Bronchial epithelial cell (primary cell): Measurements from ENCODE around the gene EYS. TPM values are rescaled to one million over a fixed set of nuclear protein-coding genes. Genes with fewer than 3 reads are reported as not detected.
"Not testable (repeated sequence)": the region's sequence is repeated elsewhere in the genome, so short reads cannot be mapped to it uniquely, and the experiment has no call there.

ENCODE experiments used
- DNase-seq: peaks from one replicate; pipeline ENCODE4 v3.0.0-alpha.2; 2010; ENCODE audit warnings: low read depth
- FAIRE-seq: peaks from 2 replicates; lab custom pipeline; 2011; peaks lifted over from hg19 to GRCh38; lab: Jason Lieb, UNC
- H3K27me3 ChIP-seq: 2 replicates; pipeline ENCODE4 v1.5.1; 2011; ENCODE audit warnings: low read length; ENCODE audit not compliant: control insufficient read depth, insufficient read depth
- H3K36me3 ChIP-seq: 2 replicates; pipeline ENCODE4 v1.5.1; 2011; ENCODE audit warnings: low read length; ENCODE audit not compliant: control insufficient read depth, insufficient read depth
- H3K4me3 ChIP-seq: 2 replicates; pipeline ENCODE4 v1.5.1; 2011; ENCODE audit warnings: mild to moderate bottlenecking, low read depth, low read length, control low read depth
- total RNA-seq: library from RNA; depleted of rRNA; stranded (reverse); fragments of >200 nt; gene quantifications from 2 replicates; pipeline ENCODE4 v1.2.1, GENCODE V29; 2014
- TF ChIP-seq, protein P1 (sequence below): IDR thresholded peaks from 2 replicates; pipeline ENCODE4 v1.5.1; 2011; ENCODE audit warnings: mild to moderate bottlenecking, moderate library complexity, low read length, control low read depth, inconsistent platforms; ENCODE audit not compliant: insufficient read depth, severe bottlenecking

Gene EYS
- total RNA-seq, 1 donor from 2014 or later = 0.53 TPM

DNA sequence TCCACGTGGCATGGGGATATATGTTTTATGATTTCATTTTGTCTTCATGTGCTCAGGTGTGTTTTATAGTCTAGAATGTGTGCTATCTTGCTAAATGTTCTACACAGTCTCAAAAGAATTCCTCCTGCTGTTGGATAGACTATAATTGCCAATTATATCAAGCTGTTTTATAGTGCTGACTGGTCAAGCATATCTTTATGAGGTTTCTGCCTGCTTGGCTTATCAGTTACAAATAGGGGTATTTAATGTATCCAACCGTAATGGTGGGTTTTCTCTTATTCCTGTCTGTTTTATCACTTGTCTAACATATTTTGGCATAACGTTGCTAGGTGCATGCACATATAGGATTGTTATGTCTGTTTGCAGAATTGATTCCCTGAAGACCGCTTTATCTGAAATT, 201.3 kb downstream of the EYS start:
- TF ChIP-seq, protein P1, sequence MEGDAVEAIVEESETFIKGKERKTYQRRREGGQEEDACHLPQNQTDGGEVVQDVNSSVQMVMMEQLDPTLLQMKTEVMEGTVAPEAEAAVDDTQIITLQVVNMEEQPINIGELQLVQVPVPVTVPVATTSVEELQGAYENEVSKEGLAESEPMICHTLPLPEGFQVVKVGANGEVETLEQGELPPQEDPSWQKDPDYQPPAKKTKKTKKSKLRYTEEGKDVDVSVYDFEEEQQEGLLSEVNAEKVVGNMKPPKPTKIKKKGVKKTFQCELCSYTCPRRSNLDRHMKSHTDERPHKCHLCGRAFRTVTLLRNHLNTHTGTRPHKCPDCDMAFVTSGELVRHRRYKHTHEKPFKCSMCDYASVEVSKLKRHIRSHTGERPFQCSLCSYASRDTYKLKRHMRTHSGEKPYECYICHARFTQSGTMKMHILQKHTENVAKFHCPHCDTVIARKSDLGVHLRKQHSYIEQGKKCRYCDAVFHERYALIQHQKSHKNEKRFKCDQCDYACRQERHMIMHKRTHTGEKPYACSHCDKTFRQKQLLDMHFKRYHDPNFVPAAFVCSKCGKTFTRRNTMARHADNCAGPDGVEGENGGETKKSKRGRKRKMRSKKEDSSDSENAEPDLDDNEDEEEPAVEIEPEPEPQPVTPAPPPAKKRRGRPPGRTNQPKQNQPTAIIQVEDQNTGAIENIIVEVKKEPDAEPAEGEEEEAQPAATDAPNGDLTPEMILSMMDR = no peak
- Histone ChIP-seq H3K27me3 (no peaks in the 10 kb centered on the region), H3K36me3 (no peaks in the 10 kb centered on the region), H3K4me3 (no peak overlapping the region)
- FAIRE-seq (no peak), DNase-seq (no peak)

- FAIRE-seq (no peak), DNase-seq (no peak)
Observed at GRCh38 chr6:65501045-65501444, 206.0 kb downstream of the EYS start.

DNA sequence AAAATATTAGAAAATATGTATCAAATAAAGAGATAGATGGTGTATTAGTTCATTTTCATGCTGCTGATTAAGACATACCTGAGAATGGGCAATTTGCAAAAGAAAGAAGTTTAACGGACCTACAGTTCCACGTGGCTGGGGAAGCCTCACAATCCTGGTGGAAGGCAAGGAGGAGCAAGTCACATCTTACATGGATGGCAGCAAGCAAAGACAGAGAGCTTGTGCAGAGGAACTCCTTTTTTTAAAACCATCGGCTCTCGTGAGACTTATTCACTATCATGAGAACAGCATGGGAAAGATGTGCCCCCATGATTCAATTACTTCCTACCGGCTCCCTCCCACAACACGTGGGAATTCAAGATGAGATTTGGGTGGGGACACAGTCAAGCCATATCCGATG, 223.4 kb downstream of the EYS start:
- FAIRE-seq, H3K27me3 ChIP-seq, DNase-seq, H3K4me3 ChIP-seq, H3K36me3 ChIP-seq: not testable (repeated sequence)

More at GRCh38 chr6:65501045-65501444, 206.0 kb downstream of the EYS start:
- Histone ChIP-seq H3K4me3 (no peak overlapping the region), H3K27me3 (no peaks in the 10 kb centered on the region), H3K36me3 (no peaks in the 10 kb centered on the region)
- TF ChIP-seq, protein P1 = no peak

DNA sequence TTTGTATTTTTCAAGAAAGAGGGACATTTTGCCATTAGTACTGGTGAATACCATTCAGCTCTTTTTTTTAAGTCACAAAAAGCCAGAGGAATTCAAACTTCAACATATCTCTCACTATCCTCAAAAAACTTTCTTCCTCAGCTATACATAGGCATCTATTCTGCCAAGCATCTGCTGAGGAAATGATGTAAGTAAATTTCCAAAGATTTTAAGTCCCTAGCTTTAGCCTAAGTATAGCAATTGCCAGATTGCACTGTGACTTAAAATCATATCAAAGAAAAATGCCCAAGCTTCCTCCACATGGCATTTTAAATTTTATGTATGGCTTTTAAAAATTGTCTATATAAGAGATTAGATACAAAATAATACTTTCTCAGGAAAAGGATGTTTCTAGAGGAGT, 237.4 kb downstream of the EYS start:
- no peaks in the 10 kb centered on the region for H3K36me3 ChIP-seq
- DNase-seq (no peak), FAIRE-seq (no peak)
- TF ChIP-seq, protein P1 = no peak
- no peak overlapping the region for H3K4me3 ChIP-seq
- H3K27me3 ChIP-seq = no peaks in the 10 kb centered on the region

DNA sequence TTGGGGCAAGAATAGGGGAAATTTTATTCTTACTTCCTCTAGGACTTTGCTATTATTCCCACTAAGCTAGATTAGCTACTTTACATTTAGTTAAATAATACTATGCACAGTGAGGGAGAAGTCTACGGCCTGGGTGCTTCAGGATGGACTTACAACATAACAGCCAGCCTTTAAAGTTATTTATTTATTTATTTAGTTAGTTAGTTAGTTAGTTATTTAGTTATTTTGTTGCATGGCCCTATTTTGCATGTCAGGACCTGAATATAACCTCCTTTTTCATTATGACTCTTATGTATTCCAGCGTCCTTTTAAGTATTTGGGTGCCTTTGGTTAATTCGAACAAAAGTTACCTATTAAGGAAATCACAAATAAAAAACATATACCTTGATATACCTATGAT, 238.7 kb downstream of the EYS start:
- no peak overlapping the region for H3K4me3 ChIP-seq
- TF ChIP-seq, protein P1 = no peak
- FAIRE-seq = no peak

GRCh38 chr6:65461121-65461520, 245.9 kb downstream of the EYS start:
- FAIRE-seq = no peak
- Histone ChIP-seq H3K27me3 (no peaks in the 10 kb centered on the region), H3K36me3 (no peaks in the 10 kb centered on the region), H3K4me3 (no peak overlapping the region)
- no peak for DNase-seq
- TF ChIP-seq, protein P1 = no peak

More for the DNA sequence above, 238.7 kb downstream of the EYS start:
- no peak for DNase-seq
- Histone ChIP-seq H3K27me3 (no peaks in the 10 kb centered on the region), H3K36me3 (no peaks in the 10 kb centered on the region)
